SH-SY5Y (cell line): Measurements from ENCODE around the gene RPL10.

Experiments used
- GATA2 ChIP-seq: IDR thresholded peaks from 2 replicates; pipeline ENCODE4 v1.6.1; 2011; ENCODE audit warnings: mild to moderate bottlenecking, low read depth, low read length
- GATA3 ChIP-seq: IDR thresholded peaks from 2 replicates; pipeline ENCODE4 v1.6.1; 2011; ENCODE audit warnings: low read depth, mild to moderate bottlenecking, low read length, moderate library complexity

The RPL10 gene

GRCh38 chrX:154439841-154440240 lies 41.7 kb downstream of the RPL10 start:
- no peak for TF ChIP-seq GATA3
- TF ChIP-seq GATA2 = no peak

GRCh38 chrX:154440623-154441357 lies 42.6 kb downstream of the RPL10 start:
- no peak for TF ChIP-seq GATA2
- no peak for TF ChIP-seq GATA3

GRCh38 chrX:154441564-154441963 lies 43.4 kb downstream of the RPL10 start:
- TF ChIP-seq GATA3 = no peak
- no peak for TF ChIP-seq GATA2

GRCh38 chrX:154441984-154442707 lies 44.0 kb downstream of the RPL10 start:
- TF ChIP-seq GATA2 = no peak
- TF ChIP-seq GATA3 = no peak

- TF ChIP-seq GATA3 (no peak), GATA2 (no peak)
Observed at GRCh38 chrX:154443479-154443910, 45.3 kb downstream of the RPL10 start.

GRCh38 chrX:154443992-154444754 lies 46.0 kb downstream of the RPL10 start, which contains the start of gene FAM50A:
TSS of gene FAM50A (plus strand) at chrX:154444141. CDS start at chrX:154444236, 95 bp downstream.
- TF ChIP-seq GATA2 (no peak), GATA3 (no peak)

- TF ChIP-seq GATA3 = no peak
- TF ChIP-seq GATA2 = no peak
Observed at GRCh38 chrX:154444755-154445246, 46.6 kb downstream of the RPL10 start.

GRCh38 chrX:154445776-154446175 lies 47.6 kb downstream of the RPL10 start:
- no peak for TF ChIP-seq GATA3
- TF ChIP-seq GATA2 = no peak

GRCh38 chrX:154446430-154446829 lies 48.3 kb downstream of the RPL10 start:
- TF ChIP-seq GATA2 = no peak
- TF ChIP-seq GATA3 = no peak

- TF ChIP-seq GATA3 (no peak), GATA2 (no peak)
Observed at GRCh38 chrX:154448484-154448883, 50.3 kb downstream of the RPL10 start.

- TF ChIP-seq GATA2 (no peak), GATA3 (no peak)
Observed at GRCh38 chrX:154449618-154450017, 51.4 kb downstream of the RPL10 start.

GRCh38 chrX:154450312-154450711 lies 52.1 kb downstream of the RPL10 start:
- no peak for TF ChIP-seq GATA2
- no peak for TF ChIP-seq GATA3
